ENCODE data around the gene GARS1. TPM values are rescaled to one million over a fixed set of nuclear protein-coding genes. Genes with fewer than 3 reads are reported as not detected.
A peak's percentile ranks its signal among the peaks of the same experiment; 100 is the strongest.

Gene GARS1, protein sequence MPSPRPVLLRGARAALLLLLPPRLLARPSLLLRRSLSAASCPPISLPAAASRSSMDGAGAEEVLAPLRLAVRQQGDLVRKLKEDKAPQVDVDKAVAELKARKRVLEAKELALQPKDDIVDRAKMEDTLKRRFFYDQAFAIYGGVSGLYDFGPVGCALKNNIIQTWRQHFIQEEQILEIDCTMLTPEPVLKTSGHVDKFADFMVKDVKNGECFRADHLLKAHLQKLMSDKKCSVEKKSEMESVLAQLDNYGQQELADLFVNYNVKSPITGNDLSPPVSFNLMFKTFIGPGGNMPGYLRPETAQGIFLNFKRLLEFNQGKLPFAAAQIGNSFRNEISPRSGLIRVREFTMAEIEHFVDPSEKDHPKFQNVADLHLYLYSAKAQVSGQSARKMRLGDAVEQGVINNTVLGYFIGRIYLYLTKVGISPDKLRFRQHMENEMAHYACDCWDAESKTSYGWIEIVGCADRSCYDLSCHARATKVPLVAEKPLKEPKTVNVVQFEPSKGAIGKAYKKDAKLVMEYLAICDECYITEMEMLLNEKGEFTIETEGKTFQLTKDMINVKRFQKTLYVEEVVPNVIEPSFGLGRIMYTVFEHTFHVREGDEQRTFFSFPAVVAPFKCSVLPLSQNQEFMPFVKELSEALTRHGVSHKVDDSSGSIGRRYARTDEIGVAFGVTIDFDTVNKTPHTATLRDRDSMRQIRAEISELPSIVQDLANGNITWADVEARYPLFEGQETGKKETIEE
- 10 to 100 TPM; 56.2 to 67.9 (median 58.4) TPM for polyA plus RNA-seq

DNA sequence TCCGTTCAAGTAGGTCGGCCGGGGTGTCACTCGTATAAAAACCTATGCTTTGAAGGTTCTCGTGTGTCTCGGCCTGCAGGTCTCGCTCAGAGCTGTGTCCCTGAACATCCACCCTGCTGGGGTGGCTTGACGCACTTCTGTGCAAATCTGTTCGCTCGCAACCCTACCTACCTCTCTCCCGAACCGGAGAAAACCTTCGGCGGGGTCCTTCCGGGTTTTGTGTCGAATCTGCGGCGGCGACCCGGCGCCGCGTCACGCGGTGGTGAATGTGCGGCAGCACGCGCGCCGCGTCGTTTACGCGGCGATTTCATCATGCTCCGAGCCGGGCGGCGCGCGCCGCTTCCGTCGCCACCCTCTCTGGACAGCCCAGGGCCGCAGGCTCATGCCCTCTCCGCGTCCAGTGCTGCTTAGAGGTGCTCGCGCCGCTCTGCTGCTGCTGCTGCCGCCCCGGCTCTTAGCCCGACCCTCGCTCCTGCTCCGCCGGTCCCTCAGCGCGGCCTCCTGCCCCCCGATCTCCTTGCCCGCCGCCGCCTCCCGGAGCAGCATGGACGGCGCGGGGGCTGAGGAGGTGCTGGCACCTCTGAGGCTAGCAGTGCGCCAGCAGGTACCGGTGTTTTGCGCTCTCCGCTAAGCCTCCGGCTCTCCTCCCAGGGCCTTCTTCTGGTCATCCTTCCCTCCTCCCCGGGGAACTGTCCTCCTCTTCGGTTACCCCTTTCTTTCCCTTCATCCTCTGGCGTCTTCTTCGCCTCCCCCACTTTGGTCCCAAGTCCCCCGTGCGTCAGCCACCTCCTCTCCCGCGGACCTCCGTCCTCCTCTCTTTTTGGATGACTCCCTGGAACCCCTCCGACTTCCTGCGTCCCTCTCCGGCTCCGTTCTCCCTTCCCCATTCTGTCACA, at the start of gene GARS1:
Gene GARS1 (plus strand): TSS at position 339 of the 896 bp plus-strand sequence. CDS start 44 bp downstream, at position 383.
- H3K27ac ChIP-seq (ENCODE audit: low read depth, low read length): peak within 1 kb of the TSS; percentile 89
- WGBS, 3 donors: 0 to 1% (median 1%) methylated on average over 76 to 84 of the region's 84 CpGs

DNA sequence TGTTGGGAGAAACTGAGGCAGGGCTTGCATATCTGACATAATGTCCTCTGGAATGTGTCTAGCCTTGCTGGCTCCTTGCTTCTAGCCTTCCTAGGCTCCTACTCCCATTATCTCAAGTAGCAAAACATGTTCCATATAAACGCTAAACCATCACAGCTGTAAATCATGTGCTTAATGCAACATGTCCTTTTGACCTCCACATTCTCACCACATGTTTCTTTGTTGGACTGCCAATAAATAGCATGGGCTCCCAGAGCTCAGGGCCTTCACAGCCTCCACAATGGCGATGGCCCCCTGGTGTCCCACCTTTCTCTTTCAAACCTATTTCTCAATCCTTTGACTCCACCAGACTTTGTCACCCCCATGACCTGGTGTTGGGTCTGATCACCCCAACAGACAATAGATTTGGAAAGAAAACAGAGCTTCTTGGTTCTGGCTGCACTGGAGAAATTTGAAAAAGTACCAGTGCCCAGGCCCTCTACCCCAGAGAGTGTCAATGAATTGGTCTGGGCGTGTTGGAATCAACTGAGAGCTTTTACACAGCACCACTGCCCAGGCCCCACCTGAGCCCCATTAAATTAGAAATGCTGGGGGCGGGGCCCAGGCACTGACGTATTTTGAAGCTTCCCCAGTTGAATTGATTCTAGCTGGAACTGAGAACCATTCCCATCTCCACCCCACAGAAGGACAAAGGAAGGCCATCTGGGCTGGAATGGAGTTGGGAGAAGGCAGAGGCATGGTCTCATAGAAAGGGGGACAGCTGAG, 48.7 kb upstream of the GARS1 start:
- H3K27ac ChIP-seq (ENCODE audit: low read depth, low read length): no peak overlapping the region
- WGBS, 3 donors: 76 to 80% (median 79%) methylated on average over 5 of the region's 5 CpGs

DNA sequence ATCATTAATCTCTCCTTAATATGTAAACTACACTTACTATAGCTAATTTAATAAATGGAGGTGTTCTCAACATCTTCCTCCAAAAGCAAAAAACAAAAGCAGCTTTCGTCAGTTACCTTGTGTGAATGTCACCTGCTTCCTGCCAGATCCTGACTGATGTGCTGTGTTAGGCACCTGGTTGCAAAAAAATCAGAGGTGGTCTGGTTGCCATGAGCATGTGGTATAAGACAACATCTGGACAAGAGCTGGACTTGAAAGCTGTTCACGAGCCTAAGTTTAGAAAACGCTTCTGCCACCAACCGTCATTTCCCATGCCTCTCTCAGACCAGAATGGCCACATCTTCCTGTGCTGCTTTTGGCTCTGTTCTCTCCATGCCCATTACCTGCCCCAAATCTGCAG, 48.1 kb upstream of the GARS1 start:
- 92 to 96% (median 95%) methylated on average over 4 of the region's 4 CpGs for WGBS, 3 donors

DNA sequence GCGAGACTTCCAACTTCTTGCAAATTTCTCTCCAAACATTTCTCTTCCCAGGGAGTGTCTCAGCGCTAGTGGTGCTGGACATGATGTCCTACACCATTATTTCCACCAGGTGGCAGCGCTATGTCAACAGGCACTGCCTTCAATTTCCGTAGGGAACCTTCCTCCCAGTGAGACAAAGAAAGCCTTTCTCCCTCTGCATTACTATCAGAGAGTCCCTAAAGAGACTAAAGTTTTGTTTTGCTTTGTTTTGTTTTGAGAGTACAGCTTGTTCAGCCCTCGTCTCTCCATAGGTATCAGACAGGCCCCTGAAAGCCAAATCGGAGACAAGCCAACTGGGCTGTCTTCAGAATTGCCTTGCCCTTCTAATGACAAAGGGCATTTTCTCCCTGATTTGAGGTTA, 45.8 kb upstream of the GARS1 start:
- 17 to 30% (median 23%) methylated on average over 6 of the region's 6 CpGs for WGBS, 3 donors
- H3K27ac ChIP-seq (ENCODE audit: low read depth, low read length): no peak overlapping the region

More for the DNA sequence above, 48.1 kb upstream of the GARS1 start:
- H3K27ac ChIP-seq (ENCODE audit: low read depth, low read length): no peak overlapping the region

DNA sequence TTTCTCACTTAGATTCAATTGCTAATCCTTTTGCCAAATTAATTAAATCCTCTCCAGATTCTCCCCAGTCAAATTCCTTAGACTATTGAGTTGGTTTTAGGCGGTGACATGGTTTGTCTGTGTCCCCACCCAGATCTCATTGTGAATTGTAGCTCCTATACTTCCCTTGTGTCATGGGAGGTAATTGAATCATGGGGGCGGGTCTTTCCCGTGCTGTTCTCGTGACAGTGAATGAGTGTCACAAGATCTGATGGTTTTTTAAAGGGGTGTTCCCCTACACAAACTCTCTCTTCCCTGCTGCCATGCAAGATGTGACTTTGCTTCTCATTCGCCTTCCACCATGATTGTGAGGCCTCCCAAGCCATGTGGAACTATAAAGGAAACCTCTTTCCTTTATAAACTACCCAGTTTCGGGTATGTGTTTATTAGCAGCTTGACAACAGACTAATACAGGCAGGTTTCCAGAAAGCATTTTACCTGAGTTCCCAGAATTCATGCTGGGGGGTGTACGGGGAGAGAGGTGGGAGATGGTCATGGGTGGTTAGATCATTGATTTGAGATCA, 44.7 kb upstream of the GARS1 start:
- no peak overlapping the region for H3K27ac ChIP-seq (ENCODE audit: low read depth, low read length)
- 75 to 88% (median 75%) methylated on average over 7 of the region's 7 CpGs for WGBS, 3 donors

DNA sequence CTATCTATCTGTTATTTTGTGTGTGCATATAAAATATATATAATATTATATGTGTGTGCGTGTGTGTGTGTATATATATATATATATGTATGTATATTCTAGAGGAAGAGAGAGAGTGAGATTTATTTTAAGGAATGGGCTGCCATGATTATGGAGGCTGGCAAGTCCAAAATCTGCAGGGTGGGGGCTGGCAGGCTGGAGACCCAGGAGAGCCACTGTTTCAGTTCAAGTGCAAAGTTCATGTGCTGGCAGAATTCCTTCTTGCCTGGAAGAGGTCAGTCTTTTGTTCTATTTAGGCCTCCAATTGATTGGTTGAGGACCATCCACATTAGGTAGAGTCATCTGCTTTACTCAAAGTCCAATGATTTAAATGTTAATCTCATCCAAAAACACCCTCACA, 42.3 kb upstream of the GARS1 start:
- H3K27ac ChIP-seq (ENCODE audit: low read depth, low read length): no peak overlapping the region

DNA sequence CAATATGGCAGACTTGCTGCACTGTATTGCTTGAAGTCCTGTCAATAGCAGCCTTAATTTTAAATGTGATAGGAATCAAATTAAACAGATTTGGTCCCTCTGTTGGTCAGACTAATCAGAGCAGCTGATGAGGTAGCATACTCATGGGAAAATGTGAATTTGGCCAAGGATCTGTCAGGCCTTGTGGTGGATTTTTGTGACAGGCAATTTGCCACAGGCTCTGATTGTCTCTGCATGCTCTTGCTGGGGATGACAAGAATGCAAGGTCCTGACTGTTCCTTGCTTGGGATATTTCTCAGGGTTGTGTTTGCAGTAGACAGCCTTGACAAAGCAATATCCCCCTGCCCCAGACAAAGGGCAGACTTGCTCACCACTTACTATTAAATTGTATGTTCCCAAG, 41.5 kb upstream of the GARS1 start:
- H3K27ac ChIP-seq (ENCODE audit: low read depth, low read length): no peak overlapping the region

More for the DNA sequence above, 42.3 kb upstream of the GARS1 start:
- 73 to 100% (median 83%) methylated on average over 1 of the region's 1 CpG for WGBS, 3 donors

DNA sequence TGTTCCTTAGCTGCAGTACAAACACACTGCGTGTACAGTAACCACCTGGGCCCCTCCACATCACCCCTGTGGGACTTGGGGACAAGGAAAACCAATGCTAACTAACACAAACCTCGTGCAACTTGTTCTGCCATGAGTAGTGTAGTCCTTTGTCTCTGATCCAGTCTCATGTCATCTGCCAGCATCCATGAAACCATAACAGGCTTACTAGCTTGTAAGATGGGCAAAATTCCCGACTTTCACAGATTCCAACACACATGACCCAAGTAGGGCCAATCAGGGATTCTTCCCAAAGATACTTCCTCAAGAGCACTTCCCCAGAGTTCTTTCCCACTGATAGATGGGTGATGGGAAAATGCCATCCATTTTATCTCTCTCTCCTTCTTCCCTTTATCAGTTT, 41.1 kb upstream of the GARS1 start:
- WGBS, 3 donors: 87 to 92% (median 88%) methylated on average over 3 of the region's 3 CpGs
- no peak overlapping the region for H3K27ac ChIP-seq (ENCODE audit: low read depth, low read length)

DNA sequence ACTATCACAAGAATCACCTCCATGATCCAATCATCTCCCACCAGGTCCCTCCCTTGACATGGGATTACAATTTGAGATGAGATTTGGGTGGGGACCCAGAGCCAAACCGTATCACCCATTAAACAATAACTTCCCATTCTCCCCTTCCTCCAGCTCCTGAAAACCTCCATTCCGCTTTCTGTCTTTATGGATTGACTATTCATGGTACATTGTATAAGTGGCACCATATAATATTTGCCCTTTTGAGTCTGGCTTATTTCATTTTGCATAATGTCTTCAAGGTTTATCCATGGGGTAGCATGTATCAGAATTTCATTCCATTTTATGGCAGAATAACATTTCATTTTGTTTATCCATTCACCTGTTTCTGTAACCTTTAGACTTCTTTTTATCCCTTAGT, 39.2 kb upstream of the GARS1 start:
- no peak overlapping the region for H3K27ac ChIP-seq (ENCODE audit: low read depth, low read length)
- WGBS, 3 donors: 94 to 100% (median 96%) methylated on average over 2 of the region's 2 CpGs

DNA sequence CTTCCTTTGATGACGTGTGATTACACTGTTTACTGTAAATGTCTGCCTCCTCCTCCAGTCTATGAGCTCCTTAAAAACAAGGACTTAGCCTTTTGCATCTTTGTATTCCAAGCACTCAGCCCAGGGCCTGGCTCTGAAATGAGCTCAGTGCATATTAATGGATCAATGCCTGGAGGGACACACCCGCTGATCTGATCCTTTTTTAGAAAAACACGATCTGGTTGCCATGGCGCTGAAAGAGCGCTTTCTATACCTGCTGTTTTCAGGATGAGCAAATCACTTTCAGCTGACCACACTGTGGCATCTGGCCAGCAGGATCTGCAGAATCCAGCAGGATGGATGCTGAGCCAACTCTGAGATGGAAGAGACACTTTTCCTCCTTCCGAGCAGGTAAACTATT, 37.8 kb upstream of the GARS1 start:
- no peak overlapping the region for H3K27ac ChIP-seq (ENCODE audit: low read depth, low read length)
- 70 to 82% (median 76%) methylated on average over 6 of the region's 6 CpGs for WGBS, 3 donors

DNA sequence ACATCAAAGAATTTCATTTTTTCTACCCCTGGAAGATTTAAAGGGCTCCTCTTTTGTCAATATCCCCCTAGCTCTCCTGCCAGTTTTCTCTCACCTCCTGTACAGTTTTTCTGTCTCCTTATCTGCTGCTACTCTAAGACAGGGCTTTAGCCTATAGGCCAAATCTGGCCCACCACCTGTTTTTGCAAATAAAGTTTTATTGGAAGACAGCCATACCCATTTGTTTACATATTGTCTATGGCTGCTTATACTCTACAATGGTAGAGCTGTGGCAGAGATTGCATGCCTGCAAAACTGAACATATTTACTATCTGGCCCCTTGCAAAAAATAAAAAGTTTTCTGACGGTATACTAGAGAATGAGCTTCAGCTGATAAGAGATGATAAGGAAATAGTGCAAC, 37.4 kb upstream of the GARS1 start:
- 84 to 96% (median 85%) methylated on average over 1 of the region's 1 CpG for WGBS, 3 donors
- H3K27ac ChIP-seq (ENCODE audit: low read depth, low read length): no peak overlapping the region

DNA sequence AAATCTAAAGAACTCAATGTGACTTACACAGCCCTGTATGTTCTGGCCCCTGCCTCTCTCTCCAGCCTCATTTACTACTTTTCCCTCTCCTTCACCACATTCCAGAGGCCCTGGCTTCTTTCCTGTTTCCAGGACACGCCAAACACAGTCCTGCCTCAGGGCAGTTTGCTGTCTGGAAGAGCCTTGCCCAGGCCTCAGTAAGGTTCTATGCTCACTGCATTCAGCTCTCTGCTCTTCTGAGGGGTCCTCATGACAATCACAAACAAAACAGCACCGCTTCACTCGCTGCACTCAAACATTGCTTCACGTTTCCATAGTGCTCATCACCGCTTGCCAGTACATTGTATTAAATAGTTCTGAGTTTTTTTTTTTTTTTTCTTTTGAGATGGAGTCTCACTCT, 35.1 kb upstream of the GARS1 start:
- H3K27ac ChIP-seq (ENCODE audit: low read depth, low read length): no peak overlapping the region
- WGBS, 3 donors: 88 to 95% (median 90%) methylated on average over 5 of the region's 5 CpGs

DNA sequence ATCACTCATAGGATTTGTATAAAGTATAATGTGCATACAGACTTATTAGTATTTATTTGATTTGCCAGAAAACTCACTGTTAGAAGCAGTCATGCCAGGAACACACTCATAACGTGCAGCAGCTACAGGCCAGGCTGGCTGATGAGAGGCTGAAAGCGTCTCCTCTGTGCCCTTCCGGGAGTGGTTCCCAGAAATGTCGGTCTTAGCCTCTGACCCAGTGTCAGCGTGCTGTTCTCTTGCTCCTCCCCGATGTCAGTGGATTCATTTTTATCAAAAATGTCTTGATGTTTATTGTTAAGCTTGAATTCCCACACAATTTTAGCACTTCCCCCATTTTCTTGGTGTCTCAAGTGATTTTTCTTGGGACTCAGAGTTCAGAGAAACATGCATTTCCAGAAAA, 33.3 kb upstream of the GARS1 start:
- 62 to 85% (median 68%) methylated on average over 6 of the region's 6 CpGs for WGBS, 3 donors
- H3K27ac ChIP-seq (ENCODE audit: low read depth, low read length): no peak overlapping the region

DNA sequence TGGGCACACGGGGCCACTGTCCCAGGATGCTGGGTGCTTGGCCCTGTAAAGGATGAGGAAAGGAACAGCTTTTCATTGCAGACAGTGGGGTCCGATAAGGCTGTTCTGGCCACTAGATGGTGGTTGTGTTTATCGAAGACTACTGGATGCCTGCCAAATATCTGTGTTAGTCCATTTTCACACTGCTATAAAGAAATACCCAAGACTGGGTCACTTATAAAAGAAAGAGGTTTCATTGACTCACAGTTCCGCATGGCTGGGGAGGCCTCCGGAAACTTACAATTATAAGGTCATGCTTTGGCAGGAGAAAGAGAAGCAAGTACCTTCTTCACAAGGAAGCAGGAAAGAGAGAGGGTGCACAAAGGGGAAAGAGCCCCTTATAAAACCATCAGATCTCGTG, 32.2 kb upstream of the GARS1 start:
- H3K27ac ChIP-seq (ENCODE audit: low read depth, low read length): no peak overlapping the region

DNA sequence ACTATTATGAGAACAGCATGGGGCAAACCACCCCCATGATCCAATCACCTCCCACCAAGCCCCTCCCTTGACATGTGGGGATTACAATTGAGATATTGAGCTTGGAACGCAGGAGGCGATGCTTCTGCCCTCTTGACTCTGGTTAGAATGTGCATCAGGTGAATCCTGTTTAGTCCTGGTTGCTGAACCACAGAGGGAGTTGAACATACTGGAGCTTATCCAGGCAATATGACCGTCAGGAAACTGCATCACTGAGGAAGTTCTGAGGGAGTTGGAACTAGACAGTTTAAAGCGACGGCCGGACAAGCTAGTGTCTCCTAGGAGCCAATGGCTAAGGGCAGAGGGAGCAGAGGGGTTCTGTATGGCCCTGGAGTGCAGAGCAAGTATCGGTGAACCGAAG, 31.8 kb upstream of the GARS1 start:
- H3K27ac ChIP-seq (ENCODE audit: low read depth, low read length): no peak overlapping the region
- 64 to 80% (median 70%) methylated on average over 8 of the region's 8 CpGs for WGBS, 3 donors

More for the DNA sequence above, 32.2 kb upstream of the GARS1 start:
- WGBS, 3 donors: 53 to 72% (median 56%) methylated on average over 6 of the region's 6 CpGs

DNA sequence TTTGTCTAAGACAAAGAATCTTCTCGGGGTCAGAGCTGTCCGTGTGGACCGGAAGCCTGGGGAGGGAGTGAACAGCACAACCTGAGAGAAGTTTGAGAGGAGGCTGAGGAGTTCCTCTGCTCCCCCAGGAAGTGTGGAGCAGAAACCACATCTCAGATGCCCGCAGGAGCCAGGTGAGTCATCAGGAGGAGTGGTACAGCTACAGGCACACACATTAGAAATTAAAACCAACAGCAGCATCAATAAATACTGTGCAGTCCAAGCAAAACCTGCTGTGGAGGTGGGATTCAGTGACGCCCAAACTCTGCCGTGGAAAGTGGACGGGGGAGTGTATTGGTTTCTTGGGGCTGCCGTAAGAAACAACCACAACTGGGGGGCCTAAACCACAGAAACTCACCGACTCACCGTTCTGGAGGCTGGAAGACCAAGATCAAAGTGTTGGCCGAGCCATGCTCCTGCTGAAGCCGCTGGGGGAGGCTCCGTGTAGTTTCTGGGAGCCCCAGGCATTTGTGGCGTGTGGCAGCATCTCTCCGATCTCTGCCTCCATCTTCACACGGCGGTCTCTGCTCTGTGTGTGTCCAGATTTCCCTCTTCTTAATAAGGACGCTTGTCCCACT, 31.2 kb upstream of the GARS1 start:
- WGBS, 3 donors: 81 to 90% (median 82%) methylated on average over 18 of the region's 18 CpGs
- no peak overlapping the region for H3K27ac ChIP-seq (ENCODE audit: low read depth, low read length)

DNA sequence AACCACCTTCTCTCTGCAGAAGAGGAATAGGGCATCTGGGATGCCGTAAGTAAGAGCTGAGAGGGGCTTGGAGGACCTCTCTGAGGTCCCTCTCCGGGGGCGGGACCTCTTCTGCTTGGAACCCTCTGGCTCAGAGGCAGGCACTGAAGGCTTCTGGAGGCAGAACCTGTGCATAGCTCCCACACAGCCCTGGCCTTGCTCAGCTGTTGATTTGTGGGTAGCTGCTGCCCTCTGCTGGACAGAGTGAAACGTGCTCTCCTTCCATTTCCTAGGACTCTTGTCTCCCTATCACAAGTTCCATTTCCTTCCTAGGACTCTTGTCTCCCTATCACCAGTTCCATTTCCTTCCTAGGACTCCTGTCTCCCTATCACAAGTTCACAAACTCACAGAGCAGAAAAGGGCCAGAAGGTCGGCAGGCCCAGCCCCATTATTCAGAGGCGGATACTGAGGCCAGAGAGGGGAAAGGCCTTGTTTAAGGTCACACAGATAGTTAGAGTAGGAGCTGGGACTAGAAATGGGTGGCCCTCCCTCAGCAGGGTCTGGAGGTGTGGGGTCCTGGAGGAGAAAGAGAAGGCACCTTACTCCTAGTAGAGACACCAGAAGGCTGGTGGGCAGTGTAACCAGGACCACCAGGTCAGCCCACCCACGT, 30.3 kb upstream of the GARS1 start:
- 31 to 49% (median 45%) methylated on average over 7 of the region's 7 CpGs for WGBS, 3 donors
- no peak overlapping the region for H3K27ac ChIP-seq (ENCODE audit: low read depth, low read length)

Measured in adipose tissue (tissue), 3 donors.